CD1c-positive myeloid dendritic cell (primary cell): ENCODE results near the gene EIF2AK2.

Experiments
- DNase-seq: peaks from one replicate; pipeline ENCODE4 v3.0.0-alpha.2; 2016; ENCODE audit errors: extremely low spot score

Gene EIF2AK2

GRCh38 chr2:37171624-37171950 is 14.8 kb upstream of the EIF2AK2 start:
- no peak for DNase-seq

- DNase-seq = peak; percentile 48
Measured at GRCh38 chr2:37168217-37168981, 11.6 kb upstream of the EIF2AK2 start.

GRCh38 chr2:37167636-37168180 is 10.9 kb upstream of the EIF2AK2 start:
- no peak for DNase-seq

GRCh38 chr2:37164757-37165156 is 8.0 kb upstream of the EIF2AK2 start:
- no peak for DNase-seq

GRCh38 chr2:37156071-37156856 is 516 bp downstream of the EIF2AK2 start:
- DNase-seq = peak; percentile 43

- no peak for DNase-seq
Measured at GRCh38 chr2:37154785-37155184, 2.0 kb downstream of the EIF2AK2 start.

GRCh38 chr2:37153224-37153623 is 3.6 kb downstream of the EIF2AK2 start:
- DNase-seq = no peak

- no peak for DNase-seq
Measured at GRCh38 chr2:37149626-37150322, 7.0 kb downstream of the EIF2AK2 start.

GRCh38 chr2:37148325-37148724 is 8.5 kb downstream of the EIF2AK2 start:
- no peak for DNase-seq

- DNase-seq = no peak
Measured at GRCh38 chr2:37146062-37146461, 10.7 kb downstream of the EIF2AK2 start.

GRCh38 chr2:37143974-37144373 is 12.8 kb downstream of the EIF2AK2 start:
- DNase-seq = no peak

GRCh38 chr2:37142546-37142945 is 14.2 kb downstream of the EIF2AK2 start:
- no peak for DNase-seq

GRCh38 chr2:37132914-37133313 is 23.9 kb downstream of the EIF2AK2 start:
- no peak for DNase-seq

- no peak for DNase-seq
Measured at GRCh38 chr2:37125416-37125815, 31.4 kb downstream of the EIF2AK2 start.

- peak; percentile 2 for DNase-seq
Measured at GRCh38 chr2:37119157-37119556, 37.6 kb downstream of the EIF2AK2 start.

- no peak for DNase-seq
Measured at GRCh38 chr2:37117566-37117965, 39.2 kb downstream of the EIF2AK2 start.

GRCh38 chr2:37111958-37112357 is 44.8 kb downstream of the EIF2AK2 start:
- DNase-seq = no peak

GRCh38 chr2:37110306-37111212 is 46.2 kb downstream of the EIF2AK2 start:
- DNase-seq = no peak

- DNase-seq = no peak
Measured at GRCh38 chr2:37109523-37109922, 47.3 kb downstream of the EIF2AK2 start.

GRCh38 chr2:37105150-37105549 is 51.6 kb downstream of the EIF2AK2 start:
- no peak for DNase-seq

- DNase-seq = no peak
Measured at GRCh38 chr2:37104178-37104577, 52.6 kb downstream of the EIF2AK2 start.
